Forelimb muscle (tissue), 1 donor: Measurements from ENCODE around the gene ANO10. TPM values are rescaled to one million over a fixed set of nuclear protein-coding genes. Genes with fewer than 3 reads are reported as not detected.
"Not testable (repeated sequence)": the region's sequence is repeated elsewhere in the genome, so short reads cannot be mapped to it uniquely, and the experiment has no call there.

ENCODE experiments used
- DNase-seq: peaks from one replicate; pipeline ENCODE4 v3.0.0-alpha.2; 2013; ENCODE audit warnings: low read depth
- polyA plus RNA-seq: library from polyadenylated mRNA; unstranded; fragments of 120-200 nt; gene quantifications from one replicate; pipeline ENCODE4 v1.2.1, GENCODE V29; 2013; ENCODE audit not compliant: insufficient read length

ANO10 gene
- polyA plus RNA-seq, 1 donor: 14.6 TPM

- DNase-seq: no peak
Measured at GRCh38 chr3:43627360-43627759, 5.5 kb upstream of the ANO10 start.

GRCh38 chr3:43624619-43625305 is 3.0 kb upstream of the ANO10 start:
- DNase-seq: no peak

- DNase-seq: no peak
Measured at GRCh38 chr3:43620831-43621655, 768 bp downstream of the ANO10 start.

GRCh38 chr3:43619588-43619987 is 2.2 kb downstream of the ANO10 start:
- no peak for DNase-seq

GRCh38 chr3:43618142-43618541 is 3.7 kb downstream of the ANO10 start:
- no peak for DNase-seq

GRCh38 chr3:43616034-43616433 is 5.8 kb downstream of the ANO10 start:
- DNase-seq: no peak

GRCh38 chr3:43615133-43615532 is 6.7 kb downstream of the ANO10 start:
- DNase-seq: no peak

GRCh38 chr3:43613976-43614375 is 7.8 kb downstream of the ANO10 start:
- DNase-seq: no peak

- no peak for DNase-seq
Measured at GRCh38 chr3:43612419-43612818, 9.4 kb downstream of the ANO10 start.

- DNase-seq: no peak
Measured at GRCh38 chr3:43609406-43609805, 12.4 kb downstream of the ANO10 start.

GRCh38 chr3:43608751-43609150 is 13.1 kb downstream of the ANO10 start:
- DNase-seq: no peak

GRCh38 chr3:43606284-43606683 is 15.5 kb downstream of the ANO10 start:
- DNase-seq: no peak

GRCh38 chr3:43599959-43600358 is 21.9 kb downstream of the ANO10 start:
- DNase-seq: not testable (repeated sequence)

GRCh38 chr3:43597961-43598360 is 23.9 kb downstream of the ANO10 start:
- DNase-seq: no peak

- not testable (repeated sequence) for DNase-seq
Measured at GRCh38 chr3:43596178-43596577, 25.6 kb downstream of the ANO10 start.

GRCh38 chr3:43595280-43595679 is 26.5 kb downstream of the ANO10 start:
- DNase-seq: not testable (repeated sequence)

GRCh38 chr3:43593588-43593987 is 28.2 kb downstream of the ANO10 start:
- not testable (repeated sequence) for DNase-seq

GRCh38 chr3:43591866-43592265 is 29.9 kb downstream of the ANO10 start:
- not testable (repeated sequence) for DNase-seq

- no peak for DNase-seq
Measured at GRCh38 chr3:43587303-43587702, 34.5 kb downstream of the ANO10 start.

- no peak for DNase-seq
Measured at GRCh38 chr3:43584043-43584826, 37.6 kb downstream of the ANO10 start.

GRCh38 chr3:43583481-43583880 is 38.3 kb downstream of the ANO10 start:
- DNase-seq: no peak

- DNase-seq: no peak
Measured at GRCh38 chr3:43582866-43583265, 38.9 kb downstream of the ANO10 start.
